Spinal cord (tissue), 10 donors: Measurements from ENCODE around the gene TFAP2A. TPM values are rescaled to one million over a fixed set of nuclear protein-coding genes. Genes with fewer than 3 reads are reported as not detected.

ENCODE experiments used
- DNase-seq, 6 donors: peaks; one replicate each; pipeline versions ENCODE4 v3.0.0 to v3.0.0-alpha.2; 2013 to 2015; ENCODE audit warnings: low spot score in 6 of 6, low read depth in 4 of 6
- H3K27ac ChIP-seq: one replicate; pipeline ENCODE4 v1.5.1; 2013; ENCODE audit warnings: low read depth, low read length, control low read depth
- H3K27me3 ChIP-seq: one replicate; pipeline ENCODE4 v1.6.1; 2013; ENCODE audit warnings: low read length; ENCODE audit not compliant: control insufficient read depth, insufficient read depth
- H3K36me3 ChIP-seq: one replicate; pipeline ENCODE4 v1.6.1; 2013; ENCODE audit warnings: low read length; ENCODE audit not compliant: control insufficient read depth, insufficient read depth
- H3K4me1 ChIP-seq: one replicate; pipeline ENCODE4 v1.6.1; 2013; ENCODE audit warnings: low read length; ENCODE audit not compliant: control insufficient read depth, insufficient read depth
- H3K4me3 ChIP-seq: one replicate; pipeline ENCODE4 v1.5.1; 2013; ENCODE audit warnings: low read depth, low read length, control low read depth
- H3K9me3 ChIP-seq: one replicate; pipeline ENCODE4 v1.6.1; 2013; ENCODE audit warnings: low read length; ENCODE audit not compliant: control insufficient read depth, insufficient read depth
- WGBS: methylation state at CpG from one replicate; pipeline ENCODE4 v1.1.5; 2013; ENCODE audit warnings: missing lambda C conversion rate; ENCODE audit not compliant: insufficient coverage; 5-methylcytosine and 5-hydroxymethylcytosine counted together
- long read RNA-seq, 4 donors: transcript quantifications; one replicate each; lab custom pipeline, GENCODE V29; 2026
- polyA plus RNA-seq, 2 donors: library from polyadenylated mRNA; unstranded; fragments of 120-200 nt; gene quantifications; one replicate each; pipeline ENCODE4 v1.2.1, GENCODE V29; 2013; ENCODE audit not compliant: insufficient read length in 2 of 2
- total RNA-seq, 2 donors: library from RNA; depleted of rRNA in 1 of 2; stranded (reverse); fragments of 120-200 nt in 1 of 2; fragments of >200 nt in 1 of 2; gene quantifications; one replicate each; pipeline versions ENCODE4 v1.2.3 to v1.2.4, GENCODE V29; 2013 to 2014
- donor health status: healthy.

Gene TFAP2A
- total RNA-seq: 1 to 10 TPM in 1 of 2 donors, under 1 TPM in 1; 0.72 to 2.1 TPM
- polyA plus RNA-seq: 10 to 100 TPM in 1 of 2 donors, 1 to 10 TPM in 1; 9.2 to 11.0 TPM
- long read RNA-seq, donor 1, partial matches to known transcripts: 0 of 4 reads
- long read RNA-seq, donor 1, other reads (novel, unspliced or antisense): 0 of 4 reads
- long read RNA-seq, donor 2, partial matches to known transcripts: 5 of 5 reads
- long read RNA-seq, donor 2, other reads (novel, unspliced or antisense): 0 of 5 reads
- long read RNA-seq, donor 3, partial matches to known transcripts: 0 of 2 reads
- long read RNA-seq, donor 3, other reads (novel, unspliced or antisense): 0 of 2 reads
- long read RNA-seq, donor 4: 0 reads

- Histone ChIP-seq H3K9me3 (no peaks in the 10 kb centered on the region), H3K27me3 (peaks cover 99% of the 10 kb centered on the region), H3K4me1 (peaks cover 72% of the 10 kb centered on the region), H3K4me3 (peak within 1 kb of the TSS; percentile 20), H3K36me3 (no peaks in the 10 kb centered on the region), H3K27ac (no peak within 1 kb of the TSS)
- DNase-seq: peak in 2 of 6 donors; percentile 53 to 86
- 1% methylated on average over 52 of the region's 58 CpGs for WGBS
These were observed at the start of gene TFAP2A for GRCh38 chr6:10414756-10415616. TFAP2A (minus strand) TSS chr6:10415074; CDS start chr6:10414991, 83 bp downstream.

- H3K9me3 ChIP-seq: no peaks in the 10 kb centered on the region
- H3K4me3 ChIP-seq: no peak overlapping the region
- H3K36me3 ChIP-seq: no peaks in the 10 kb centered on the region
- H3K27me3 ChIP-seq: no peaks in the 10 kb centered on the region
- no peaks in the 10 kb centered on the region for H3K4me1 ChIP-seq
- WGBS: 81% methylated on average over 3 of the region's 16 CpGs
- no peak for DNase-seq
- H3K27ac ChIP-seq: no peak overlapping the region
These were observed 48.9 kb upstream of the TFAP2A start for GRCh38 chr6:10463491-10464481.

- H3K36me3 ChIP-seq: no peaks in the 10 kb centered on the region
- DNase-seq: no peak
- 83% methylated on average over 8 of the region's 12 CpGs for WGBS
- no peaks in the 10 kb centered on the region for H3K9me3 ChIP-seq
- no peaks in the 10 kb centered on the region for H3K27me3 ChIP-seq
- no peaks in the 10 kb centered on the region for H3K4me1 ChIP-seq
- no peak overlapping the region for H3K27ac ChIP-seq
- H3K4me3 ChIP-seq: no peak overlapping the region
These were observed 48.2 kb upstream of the TFAP2A start for GRCh38 chr6:10463040-10463439.

- Histone ChIP-seq H3K27ac (no peak overlapping the region), H3K27me3 (no peaks in the 10 kb centered on the region), H3K9me3 (no peaks in the 10 kb centered on the region), H3K4me3 (no peak overlapping the region), H3K4me1 (no peaks in the 10 kb centered on the region), H3K36me3 (no peaks in the 10 kb centered on the region)
- no peak for DNase-seq
- WGBS: 85% methylated on average over 1 of the region's 1 CpG
These were observed 47.0 kb upstream of the TFAP2A start for GRCh38 chr6:10461850-10462249.

- no peaks in the 10 kb centered on the region for H3K9me3 ChIP-seq
- no peaks in the 10 kb centered on the region for H3K27me3 ChIP-seq
- no peak for DNase-seq
- no peak overlapping the region for H3K27ac ChIP-seq
- H3K4me3 ChIP-seq: no peak overlapping the region
- 80% methylated on average over 2 of the region's 5 CpGs for WGBS
- no peaks in the 10 kb centered on the region for H3K36me3 ChIP-seq
- H3K4me1 ChIP-seq: no peaks in the 10 kb centered on the region
These were observed 45.2 kb upstream of the TFAP2A start for GRCh38 chr6:10460096-10460495.

- Histone ChIP-seq H3K27ac (no peak overlapping the region), H3K9me3 (no peaks in the 10 kb centered on the region), H3K27me3 (no peaks in the 10 kb centered on the region), H3K36me3 (no peaks in the 10 kb centered on the region), H3K4me3 (no peak overlapping the region), H3K4me1 (no peaks in the 10 kb centered on the region)
- 100% methylated on average over 1 of the region's 1 CpG for WGBS
- no peak for DNase-seq
These were observed 43.4 kb upstream of the TFAP2A start for GRCh38 chr6:10458287-10458686.

- no peak overlapping the region for H3K27ac ChIP-seq
- H3K27me3 ChIP-seq: no peaks in the 10 kb centered on the region
- H3K4me3 ChIP-seq: no peak overlapping the region
- no peak for DNase-seq
- no peaks in the 10 kb centered on the region for H3K4me1 ChIP-seq
- no peaks in the 10 kb centered on the region for H3K9me3 ChIP-seq
- H3K36me3 ChIP-seq: no peaks in the 10 kb centered on the region
These were observed 38.7 kb upstream of the TFAP2A start for GRCh38 chr6:10453596-10453995.

GRCh38 chr6:10451828-10452509 is 37.1 kb upstream of the TFAP2A start:
- Histone ChIP-seq H3K4me1 (no peaks in the 10 kb centered on the region), H3K27ac (no peak overlapping the region)
- WGBS: 52% methylated on average over 4 of the region's 11 CpGs

GRCh38 chr6:10451394-10451793 is 36.5 kb upstream of the TFAP2A start:
- WGBS: no CpG with 5 or more reads among the region's 6 CpGs
- no peaks in the 10 kb centered on the region for H3K4me1 ChIP-seq
- H3K9me3 ChIP-seq: no peaks in the 10 kb centered on the region
- DNase-seq: no peak
- no peak overlapping the region for H3K27ac ChIP-seq
- H3K4me3 ChIP-seq: no peak overlapping the region
- no peaks in the 10 kb centered on the region for H3K27me3 ChIP-seq
- no peaks in the 10 kb centered on the region for H3K36me3 ChIP-seq

More at GRCh38 chr6:10451828-10452509, 37.1 kb upstream of the TFAP2A start:
- Histone ChIP-seq H3K9me3 (no peaks in the 10 kb centered on the region), H3K36me3 (no peaks in the 10 kb centered on the region), H3K4me3 (no peak overlapping the region), H3K27me3 (no peaks in the 10 kb centered on the region)
- DNase-seq: no peak
